ENCODE measurements around the gene B3GNT2.

Gene B3GNT2

GRCh38 chr2:62217421-62217820, 21.5 kb downstream of the B3GNT2 start:
- Histone ChIP-seq H3K9me2 (replicated peaks; ENCODE audit: insufficient read depth, low read length) (no peaks in the 10 kb centered on the region), H3K79me2 (ENCODE audit: low read length) (peaks cover 99% of the 10 kb centered on the region), H3K36me3 (replicated peaks; ENCODE audit: insufficient read depth, low read length) (no peaks in the 10 kb centered on the region), H3K27ac (ENCODE audit: low read length) (no peak overlapping the region), H3K4me2 (ENCODE audit: low read depth, low read length) (no peak overlapping the region), H4K20me1 (ENCODE audit: insufficient read depth, low read length) (no peaks in the 10 kb centered on the region; the same call in 1 of the 2 replicates), H3K4me1 (ENCODE audit: low read length) (no peaks in the 10 kb centered on the region), H3K27me3 (replicated peaks; ENCODE audit: insufficient read depth, low read length) (no peaks in the 10 kb centered on the region), H3K4me3 (ENCODE audit: low read length) (no peak overlapping the region), H3F3A (ENCODE audit: insufficient read depth, low read length) (no peaks in the 10 kb centered on the region), H3K9ac (ENCODE audit: low read length) (no peak overlapping the region), H3K9me3 (replicated peaks; ENCODE audit: insufficient read depth, low read length) (no peaks in the 10 kb centered on the region), H2AFZ (ENCODE audit: low read length) (no peak overlapping the region)
- no peak for DNase-seq
- TF ChIP-seq EZH2phosphoT487 (IDR thresholded peaks at IDR 0.05; ENCODE audit: low read length) (no peak), CTCF (IDR thresholded peaks at IDR 0.05; ENCODE audit: low read length) (no peak), EZH2 (optimal IDR thresholded peaks at IDR 0.05; ENCODE audit: low read depth, low read length) (no peak)

GRCh38 chr2:62217970-62218369, 22.1 kb downstream of the B3GNT2 start:
- H3K36me3 ChIP-seq (replicated peaks; ENCODE audit: insufficient read depth, low read length): peaks cover 4% of the 10 kb centered on the region; the same call in 1 of the 2 replicates

GRCh38 chr2:62219407-62220159, 23.7 kb downstream of the B3GNT2 start:
- H3K9me3 ChIP-seq (replicated peaks; ENCODE audit: insufficient read depth, low read length): no peaks in the 10 kb centered on the region
- no peaks in the 10 kb centered on the region for H4K20me1 ChIP-seq (ENCODE audit: insufficient read depth, low read length)
- H3K9me2 ChIP-seq (replicated peaks; ENCODE audit: insufficient read depth, low read length): no peaks in the 10 kb centered on the region
- no peak overlapping the region for H2AFZ ChIP-seq (ENCODE audit: low read length)
- H3K4me3 ChIP-seq (ENCODE audit: low read length): no peak overlapping the region
- H3K4me2 ChIP-seq (ENCODE audit: low read depth, low read length): no peak overlapping the region
- no peaks in the 10 kb centered on the region for H3F3A ChIP-seq (ENCODE audit: insufficient read depth, low read length)
- TF ChIP-seq CTCF (IDR thresholded peaks at IDR 0.05; ENCODE audit: low read length): no peak
- no peak for TF ChIP-seq EZH2phosphoT487 (IDR thresholded peaks at IDR 0.05; ENCODE audit: low read length)
- TF ChIP-seq EZH2 (optimal IDR thresholded peaks at IDR 0.05; ENCODE audit: low read depth, low read length): no peak
- peaks cover 95% of the 10 kb centered on the region for H3K79me2 ChIP-seq (ENCODE audit: low read length)
- H3K4me1 ChIP-seq (ENCODE audit: low read length): no peaks in the 10 kb centered on the region
- H3K9ac ChIP-seq (ENCODE audit: low read length): no peak overlapping the region
- no peaks in the 10 kb centered on the region for H3K27me3 ChIP-seq (replicated peaks; ENCODE audit: insufficient read depth, low read length)
- no peak overlapping the region for H3K27ac ChIP-seq (ENCODE audit: low read length)
- DNase-seq: no peak
- peaks cover 8% of the 10 kb centered on the region for H3K36me3 ChIP-seq (replicated peaks; ENCODE audit: insufficient read depth, low read length)

More at GRCh38 chr2:62217970-62218369, 22.1 kb downstream of the B3GNT2 start:
- no peak overlapping the region for H3K4me3 ChIP-seq (ENCODE audit: low read length)
- H4K20me1 ChIP-seq (ENCODE audit: insufficient read depth, low read length): no peaks in the 10 kb centered on the region; the same call in 1 of the 2 replicates
- H3K27me3 ChIP-seq (replicated peaks; ENCODE audit: insufficient read depth, low read length): no peaks in the 10 kb centered on the region
- H3K27ac ChIP-seq (ENCODE audit: low read length): no peak overlapping the region
- no peak for DNase-seq
- no peak overlapping the region for H3K9ac ChIP-seq (ENCODE audit: low read length)
- H3F3A ChIP-seq (ENCODE audit: insufficient read depth, low read length): no peaks in the 10 kb centered on the region
- no peaks in the 10 kb centered on the region for H3K9me2 ChIP-seq (replicated peaks; ENCODE audit: insufficient read depth, low read length)
- H3K79me2 ChIP-seq (ENCODE audit: low read length): peaks cover 99% of the 10 kb centered on the region
- H2AFZ ChIP-seq (ENCODE audit: low read length): no peak overlapping the region
- H3K9me3 ChIP-seq (replicated peaks; ENCODE audit: insufficient read depth, low read length): no peaks in the 10 kb centered on the region
- no peak overlapping the region for H3K4me2 ChIP-seq (ENCODE audit: low read depth, low read length)
- TF ChIP-seq CTCF (IDR thresholded peaks at IDR 0.05; ENCODE audit: low read length) (no peak), EZH2phosphoT487 (IDR thresholded peaks at IDR 0.05; ENCODE audit: low read length) (no peak), EZH2 (optimal IDR thresholded peaks at IDR 0.05; ENCODE audit: low read depth, low read length) (no peak)
- H3K4me1 ChIP-seq (ENCODE audit: low read length): no peaks in the 10 kb centered on the region

Measured in MM.1S (cell line).